Peyer's patch (tissue), 4 donors: ENCODE results near the gene LAMB1. TPM values are rescaled to one million over a fixed set of nuclear protein-coding genes. Genes with fewer than 3 reads are reported as not detected.
"Not testable (repeated sequence)": the region's sequence is repeated elsewhere in the genome, so short reads cannot be mapped to it uniquely, and the experiment has no call there.

Experiments
- DNase-seq, 3 donors: peaks; one replicate each; pipeline ENCODE4 v3.0.0-alpha.2; 2017 to 2019
- H3K27ac ChIP-seq, 4 donors: fragments of 200-600 bp; sonication (generic); one replicate each; pipeline ENCODE4 v1.5.1; 2016 to 2019
- H3K27me3 ChIP-seq, 2 donors: fragments of 200-600 bp; sonication (generic); one replicate each; pipeline ENCODE4 v1.5.1; 2019
- H3K36me3 ChIP-seq, 3 donors: fragments of 200-600 bp; sonication (generic); one replicate each; pipeline ENCODE4 v1.5.1; 2016 to 2019
- H3K4me1 ChIP-seq, 4 donors: fragments of 200-600 bp; sonication (generic); one replicate each; pipeline ENCODE4 v1.5.1; 2016 to 2019
- H3K4me3 ChIP-seq, 4 donors: fragments of 200-600 bp; sonication (generic); 1 replicate in 3 of 4; 2 replicates in 1 of 4; pipeline ENCODE4 v1.5.1; 2016 to 2019; ENCODE audit warnings: mild to moderate bottlenecking in 1 of 4
- H3K9me3 ChIP-seq, 4 donors: fragments of 200-600 bp; sonication (generic); one replicate each; pipeline ENCODE4 v1.5.1; 2016 to 2019; ENCODE audit warnings: mild to moderate bottlenecking in 1 of 4
- POLR2A ChIP-seq, 2 donors: fragments of 450-650 bp; IDR thresholded peaks; one replicate each; pipeline ENCODE4 v1.5.1; 2017; ENCODE audit warnings: antibody characterized with exemption in 2 of 2, mild to moderate bottlenecking in 2 of 2, moderate library complexity in 2 of 2
- total RNA-seq, 4 donors: library from RNA; depleted of rRNA; stranded (reverse); fragments of >200 nt; gene quantifications; one replicate each; pipeline ENCODE4 v1.1.0, GENCODE V29; 2016
- TF ChIP-seq, protein P1 (sequence below), 6 experiments: fragments of 450-650 bp in 4 of 6; fragments of 200-600 bp in 2 of 6; sonication (generic) in 1 of 6; IDR thresholded peaks; one replicate each; pipeline ENCODE4 v1.5.1; 2017 to 2019; ENCODE audit warnings: antibody characterized with exemption in 6 of 6, mild to moderate bottlenecking in 3 of 6, moderate library complexity in 1 of 6

LAMB1 gene
- total RNA-seq, 4 donors from 2014 or later, result 97.6 to 821 (median 155) TPM

DNA sequence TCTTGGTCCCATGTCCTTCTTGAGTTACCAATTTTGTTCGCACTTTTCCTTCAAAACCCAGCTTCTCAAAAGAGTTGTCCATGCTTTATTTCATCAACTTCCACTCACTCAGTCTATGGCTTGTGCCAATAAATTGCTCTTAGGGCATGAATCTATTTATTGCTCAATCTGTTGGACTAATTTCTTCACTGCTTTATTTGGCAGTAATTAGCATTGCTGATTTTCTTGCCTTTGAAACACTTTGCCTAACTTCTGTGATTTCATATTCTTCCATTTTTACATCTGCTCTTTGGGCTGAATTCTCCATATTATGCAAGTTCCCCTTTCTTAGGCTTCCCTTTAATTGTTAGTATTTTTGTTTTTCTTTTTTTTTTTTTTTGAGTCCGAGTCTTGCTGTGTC is 95.2 kb downstream of the LAMB1 start:
- H3K4me3 ChIP-seq, result no peak overlapping the region
- H3K4me1 ChIP-seq, result no peaks in the 10 kb centered on the region
- peaks cover 0 to 97% (median 0%) of the 10 kb centered on the region in 3 donors for H3K36me3 ChIP-seq
- no peak overlapping the region for H3K27ac ChIP-seq
- H3K9me3 ChIP-seq, result no peaks in the 10 kb centered on the region
- H3K27me3 ChIP-seq, result no peaks in the 10 kb centered on the region
- TF ChIP-seq, protein P1, sequence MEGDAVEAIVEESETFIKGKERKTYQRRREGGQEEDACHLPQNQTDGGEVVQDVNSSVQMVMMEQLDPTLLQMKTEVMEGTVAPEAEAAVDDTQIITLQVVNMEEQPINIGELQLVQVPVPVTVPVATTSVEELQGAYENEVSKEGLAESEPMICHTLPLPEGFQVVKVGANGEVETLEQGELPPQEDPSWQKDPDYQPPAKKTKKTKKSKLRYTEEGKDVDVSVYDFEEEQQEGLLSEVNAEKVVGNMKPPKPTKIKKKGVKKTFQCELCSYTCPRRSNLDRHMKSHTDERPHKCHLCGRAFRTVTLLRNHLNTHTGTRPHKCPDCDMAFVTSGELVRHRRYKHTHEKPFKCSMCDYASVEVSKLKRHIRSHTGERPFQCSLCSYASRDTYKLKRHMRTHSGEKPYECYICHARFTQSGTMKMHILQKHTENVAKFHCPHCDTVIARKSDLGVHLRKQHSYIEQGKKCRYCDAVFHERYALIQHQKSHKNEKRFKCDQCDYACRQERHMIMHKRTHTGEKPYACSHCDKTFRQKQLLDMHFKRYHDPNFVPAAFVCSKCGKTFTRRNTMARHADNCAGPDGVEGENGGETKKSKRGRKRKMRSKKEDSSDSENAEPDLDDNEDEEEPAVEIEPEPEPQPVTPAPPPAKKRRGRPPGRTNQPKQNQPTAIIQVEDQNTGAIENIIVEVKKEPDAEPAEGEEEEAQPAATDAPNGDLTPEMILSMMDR (IDR thresholded peaks at IDR 0.05), result no peak
- no peak for TF ChIP-seq POLR2A (IDR thresholded peaks at IDR 0.05)
- DNase-seq, result no peak

DNA sequence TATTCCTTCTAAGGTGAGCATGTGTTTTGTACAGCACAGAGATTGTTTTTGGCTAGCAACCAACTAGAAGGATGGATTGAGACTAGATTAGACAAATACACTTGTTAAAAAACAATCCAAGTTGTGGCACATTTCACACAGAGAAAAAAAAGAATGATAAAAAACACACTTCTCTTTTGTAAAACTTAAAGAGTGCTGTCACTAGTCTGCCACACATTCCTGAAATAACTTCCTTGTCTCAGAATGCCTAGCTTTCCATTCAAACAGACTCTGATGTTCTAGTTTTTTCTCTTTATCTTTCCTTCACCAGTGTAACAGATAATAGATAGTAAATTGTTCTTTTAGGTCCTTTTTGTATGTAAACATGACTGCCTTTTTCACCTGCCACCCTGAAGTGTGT is 100.6 kb downstream of the LAMB1 start:
- DNase-seq, result no peak
- H3K4me1 ChIP-seq, result peaks cover 0 to 7% (median 0%) of the 10 kb centered on the region in 4 donors
- no peak overlapping the region for H3K27ac ChIP-seq
- TF ChIP-seq, protein P1 (IDR thresholded peaks at IDR 0.05), result no peak
- no peak for TF ChIP-seq POLR2A (IDR thresholded peaks at IDR 0.05)
- no peaks in the 10 kb centered on the region for H3K27me3 ChIP-seq
- H3K36me3 ChIP-seq, result peaks cover 0 to 62% (median 0%) of the 10 kb centered on the region in 3 donors
- no peaks in the 10 kb centered on the region for H3K9me3 ChIP-seq
- no peak overlapping the region for H3K4me3 ChIP-seq

DNA sequence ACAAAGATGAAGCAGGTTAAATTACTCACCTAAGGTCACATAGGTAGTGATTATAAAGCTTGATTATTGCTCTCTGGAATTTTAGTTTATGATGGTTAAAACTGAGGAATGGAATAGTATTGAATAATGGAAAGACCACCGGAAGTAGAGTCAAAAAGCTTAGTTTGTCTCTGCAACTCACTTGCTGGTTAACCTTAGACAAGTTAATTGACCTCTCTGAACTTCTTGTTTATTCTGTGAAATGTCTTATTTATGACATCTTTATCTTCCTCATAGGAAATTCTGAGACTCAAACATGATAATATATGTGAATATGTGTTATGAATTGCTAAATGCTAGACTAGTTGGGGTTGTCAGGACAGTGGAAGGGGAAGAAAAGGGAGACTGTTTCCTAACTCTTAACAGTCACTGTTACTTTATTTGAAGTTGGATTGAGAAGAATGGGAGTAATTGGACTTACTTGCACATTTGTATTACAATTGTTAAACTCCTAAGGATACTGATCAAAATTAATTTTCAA is 102.4 kb downstream of the LAMB1 start:
- Histone ChIP-seq H3K9me3 (no peaks in the 10 kb centered on the region), H3K4me1 (peaks cover 0 to 7% (median 0%) of the 10 kb centered on the region in 4 donors), H3K27ac (no peak overlapping the region), H3K27me3 (no peaks in the 10 kb centered on the region), H3K36me3 (peaks cover 0 to 51% (median 0%) of the 10 kb centered on the region in 3 donors), H3K4me3 (no peak overlapping the region)
- no peak for DNase-seq
- no peak for TF ChIP-seq POLR2A (IDR thresholded peaks at IDR 0.05)
- TF ChIP-seq, protein P1 (IDR thresholded peaks at IDR 0.05), result no peak

DNA sequence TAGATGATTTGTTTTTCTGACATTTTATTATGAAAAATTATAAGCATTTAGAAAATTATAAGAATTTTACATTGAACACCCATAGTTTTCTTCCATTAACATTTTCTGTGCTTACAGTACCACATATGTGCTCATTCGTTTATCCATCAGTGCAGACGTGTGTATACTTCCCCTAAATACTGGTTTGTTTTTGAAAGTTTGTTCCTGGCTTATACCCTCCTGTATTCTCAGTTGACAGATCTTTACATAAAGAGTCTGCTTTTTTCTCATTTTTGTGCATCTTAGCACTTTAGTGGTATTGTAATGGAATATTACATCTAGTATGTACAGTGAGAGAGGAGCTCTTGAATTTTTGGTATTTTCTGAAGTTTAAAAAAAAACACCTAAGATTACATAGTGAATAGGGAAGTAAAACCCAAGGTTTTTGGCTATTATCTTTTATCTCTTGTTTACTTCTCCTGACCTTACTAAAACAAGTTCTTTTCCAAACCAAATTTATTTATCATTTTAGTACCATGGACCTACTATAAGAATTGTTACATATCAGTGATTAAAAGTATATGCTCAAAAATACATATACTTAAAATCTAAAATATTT is 103.9 kb downstream of the LAMB1 start:
- DNase-seq, result no peak
- H3K36me3 ChIP-seq, result peaks cover 0 to 47% (median 0%) of the 10 kb centered on the region in 3 donors
- no peaks in the 10 kb centered on the region for H3K9me3 ChIP-seq
- no peak overlapping the region for H3K4me3 ChIP-seq
- H3K4me1 ChIP-seq, result peaks cover 0 to 11% (median 0%) of the 10 kb centered on the region in 4 donors
- H3K27me3 ChIP-seq, result no peaks in the 10 kb centered on the region
- no peak overlapping the region for H3K27ac ChIP-seq
- TF ChIP-seq, protein P1 (IDR thresholded peaks at IDR 0.05), result no peak
- TF ChIP-seq POLR2A (IDR thresholded peaks at IDR 0.05), result no peak

DNA sequence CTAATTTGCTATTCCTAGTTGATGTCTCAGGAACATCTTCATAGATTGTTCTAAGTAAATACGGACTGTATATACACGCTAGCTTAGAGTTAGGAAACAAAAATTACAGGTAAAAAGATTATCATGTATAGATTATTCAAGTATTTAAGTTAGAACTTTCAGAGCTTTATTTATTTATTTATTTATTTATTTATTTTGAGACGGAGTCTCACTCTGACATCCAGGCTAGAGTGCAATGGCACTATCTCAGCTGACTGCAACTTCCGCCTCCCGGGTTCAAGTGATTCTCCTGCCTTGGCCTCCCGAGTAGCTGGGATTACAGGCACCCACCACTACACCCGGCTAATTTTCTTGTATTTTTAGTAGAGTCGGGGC is 110.6 kb downstream of the LAMB1 start:
- not testable (repeated sequence) for DNase-seq, H3K27me3 ChIP-seq, H3K9me3 ChIP-seq
- peaks cover 0 to 27% (median 0%) of the 10 kb centered on the region in 4 donors for H3K4me1 ChIP-seq
- peaks cover 0 to 18% (median 0%) of the 10 kb centered on the region in 3 donors for H3K36me3 ChIP-seq
- peak overlapping the region in 3 of 4 donors; percentile 67 to 73 (median 68) for H3K4me3 ChIP-seq
- H3K27ac ChIP-seq, result peak overlapping the region in 2 of 4 donors; percentile 92 to 94

DNA sequence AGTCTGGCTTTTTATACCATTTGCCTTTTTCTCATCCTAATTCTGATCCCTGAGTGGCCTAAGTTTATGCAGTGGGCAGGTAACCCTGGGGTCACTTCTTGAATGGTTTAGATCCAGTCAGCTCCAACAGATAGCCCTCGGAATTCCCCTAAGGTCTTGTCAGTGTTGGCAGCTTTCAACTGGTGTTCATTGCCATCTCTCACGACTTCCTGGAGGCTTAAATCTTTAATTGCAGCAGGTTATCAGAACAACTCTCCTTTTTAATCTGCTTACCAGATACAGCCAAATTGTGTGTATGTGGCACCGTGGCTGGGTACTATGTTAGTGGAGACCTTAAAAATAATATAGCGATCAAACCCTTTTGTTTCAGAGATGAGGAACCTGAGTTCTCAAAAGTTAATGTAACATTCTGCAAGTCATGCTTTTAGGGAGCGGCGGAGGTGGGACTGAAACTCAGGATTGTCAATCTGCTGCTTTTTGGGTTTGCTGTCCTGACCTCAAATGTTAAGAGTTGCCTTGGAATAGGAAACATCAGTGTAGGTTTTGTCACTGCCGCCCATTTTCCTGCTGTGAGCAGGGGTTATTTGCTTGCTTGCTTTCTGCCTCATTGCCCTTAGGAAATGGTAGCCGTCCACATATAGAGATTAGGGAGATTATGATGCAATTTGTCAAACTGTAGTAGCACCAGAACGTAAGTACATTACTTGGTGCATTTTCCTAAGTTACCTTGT is 111.2 kb downstream of the LAMB1 start:
- Histone ChIP-seq H3K4me3 (peak overlapping the region; percentile 67 to 73 (median 70)), H3K9me3 (no peaks in the 10 kb centered on the region), H3K36me3 (peaks cover 0 to 13% (median 0%) of the 10 kb centered on the region in 3 donors), H3K27ac (peak overlapping the region; percentile 92 to 95 (median 94)), H3K4me1 (peaks cover 0 to 27% (median 0%) of the 10 kb centered on the region in 4 donors), H3K27me3 (no peaks in the 10 kb centered on the region)
- no peak for DNase-seq
- no peak for TF ChIP-seq POLR2A (IDR thresholded peaks at IDR 0.05)
- TF ChIP-seq, protein P1 (IDR thresholded peaks at IDR 0.05), result no peak
